Measurements from ENCODE around the gene NEO1.

The NEO1 gene

GRCh38 chr15:73024168-73024567 lies 28.1 kb upstream of the NEO1 start:
- Histone ChIP-seq H3K27ac (ENCODE audit: low read depth, low read length) (no peak overlapping the region), H3F3A (ENCODE audit: insufficient read depth) (no peaks in the 10 kb centered on the region)

GRCh38 chr15:73026511-73027054 lies 25.7 kb upstream of the NEO1 start:
- Histone ChIP-seq H3K27ac (ENCODE audit: low read depth, low read length) (no peak overlapping the region), H3K4me2 (ENCODE audit: low read depth, low read length, poor library complexity, severe bottlenecking) (no peak overlapping the region), H3K9me2 (replicated peaks; ENCODE audit: insufficient read depth, low read length) (no peaks in the 10 kb centered on the region), H2AFZ (ENCODE audit: low read depth, low read length, severe bottlenecking) (no peak overlapping the region), H3K9ac (ENCODE audit: low read length) (no peak overlapping the region), H3K36me3 (ENCODE audit: low read length) (no peaks in the 10 kb centered on the region), H3K27me3 (ENCODE audit: low read length) (no peaks in the 10 kb centered on the region), H3F3A (ENCODE audit: insufficient read depth) (no peaks in the 10 kb centered on the region), H4K20me1 (ENCODE audit: low read depth, low read length) (no peaks in the 10 kb centered on the region; the same call in 1 of the 2 replicates), H3K9me3 (ENCODE audit: insufficient read depth, low read length) (no peaks in the 10 kb centered on the region), H3K4me3 (ENCODE audit: insufficient read depth, low read length, poor library complexity, severe bottlenecking) (no peak overlapping the region), H3K79me2 (ENCODE audit: insufficient read depth, low read length) (no peaks in the 10 kb centered on the region)
- TF ChIP-seq EZH2phosphoT487 (conservative IDR thresholded peaks at IDR 0.05; ENCODE audit: low read length): no peak
- TF ChIP-seq CTCF (IDR thresholded peaks at IDR 0.05; ENCODE audit: insufficient read depth, low read length, poor library complexity, severe bottlenecking): no peak

More at GRCh38 chr15:73024168-73024567, 28.1 kb upstream of the NEO1 start:
- no peaks in the 10 kb centered on the region for H3K79me2 ChIP-seq (ENCODE audit: insufficient read depth, low read length)
- H3K4me2 ChIP-seq (ENCODE audit: low read depth, low read length, poor library complexity, severe bottlenecking): no peak overlapping the region
- no peak overlapping the region for H2AFZ ChIP-seq (ENCODE audit: low read depth, low read length, severe bottlenecking)
- H3K9ac ChIP-seq (ENCODE audit: low read length): no peak overlapping the region
- no peaks in the 10 kb centered on the region for H3K9me3 ChIP-seq (ENCODE audit: insufficient read depth, low read length)
- no peak overlapping the region for H3K4me3 ChIP-seq (ENCODE audit: insufficient read depth, low read length, poor library complexity, severe bottlenecking)
- no peaks in the 10 kb centered on the region for H3K27me3 ChIP-seq (ENCODE audit: low read length)
- no peaks in the 10 kb centered on the region for H4K20me1 ChIP-seq (ENCODE audit: low read depth, low read length)
- H3K36me3 ChIP-seq (ENCODE audit: low read length): no peaks in the 10 kb centered on the region
- no peak for TF ChIP-seq EZH2phosphoT487 (conservative IDR thresholded peaks at IDR 0.05; ENCODE audit: low read length)
- TF ChIP-seq CTCF (IDR thresholded peaks at IDR 0.05; ENCODE audit: insufficient read depth, low read length, poor library complexity, severe bottlenecking): no peak
- no peaks in the 10 kb centered on the region for H3K9me2 ChIP-seq (replicated peaks; ENCODE audit: insufficient read depth, low read length)

GRCh38 chr15:73028031-73028430 lies 24.2 kb upstream of the NEO1 start:
- Histone ChIP-seq H3K9me2 (replicated peaks; ENCODE audit: insufficient read depth, low read length) (no peaks in the 10 kb centered on the region), H3K36me3 (ENCODE audit: low read length) (no peaks in the 10 kb centered on the region), H3K4me3 (ENCODE audit: insufficient read depth, low read length, poor library complexity, severe bottlenecking) (no peak overlapping the region), H3K79me2 (ENCODE audit: insufficient read depth, low read length) (no peaks in the 10 kb centered on the region), H3K9me3 (ENCODE audit: insufficient read depth, low read length) (no peaks in the 10 kb centered on the region), H4K20me1 (ENCODE audit: low read depth, low read length) (no peaks in the 10 kb centered on the region; the same call in 1 of the 2 replicates), H3K9ac (ENCODE audit: low read length) (no peak overlapping the region), H3F3A (ENCODE audit: insufficient read depth) (no peaks in the 10 kb centered on the region), H3K27me3 (ENCODE audit: low read length) (no peaks in the 10 kb centered on the region), H2AFZ (ENCODE audit: low read depth, low read length, severe bottlenecking) (no peak overlapping the region), H3K4me2 (ENCODE audit: low read depth, low read length, poor library complexity, severe bottlenecking) (no peak overlapping the region), H3K27ac (ENCODE audit: low read depth, low read length) (no peak overlapping the region)
- TF ChIP-seq CTCF (IDR thresholded peaks at IDR 0.05; ENCODE audit: insufficient read depth, low read length, poor library complexity, severe bottlenecking): no peak
- no peak for TF ChIP-seq EZH2phosphoT487 (conservative IDR thresholded peaks at IDR 0.05; ENCODE audit: low read length)
